Fibroblast of peridontal ligament (primary cell): ENCODE measurements around the gene CDK5.

Source experiments
- DNase-seq: peaks from one replicate; pipeline ENCODE4 v3.0.0-alpha.2; 2010; ENCODE audit errors: extremely low read depth

The CDK5 gene

GRCh38 chr7:151057506-151057988, at the start of gene CDK5:
CDK5 (minus strand) TSS chr7:151057897; CDS start chr7:151057848, 49 bp downstream.
- no peak for DNase-seq

GRCh38 chr7:151104411-151105235, 46.9 kb upstream of the CDK5 start:
- DNase-seq = peak; percentile 90

GRCh38 chr7:151103973-151104372, 46.3 kb upstream of the CDK5 start:
- DNase-seq = no peak

- DNase-seq = no peak
Observed at GRCh38 chr7:151102991-151103390, 45.3 kb upstream of the CDK5 start.

GRCh38 chr7:151101621-151102396, 44.1 kb upstream of the CDK5 start:
- no peak for DNase-seq

- no peak for DNase-seq
Observed at GRCh38 chr7:151100921-151101320, 43.2 kb upstream of the CDK5 start.

GRCh38 chr7:151099486-151100211, 42.0 kb upstream of the CDK5 start:
- DNase-seq = no peak

- no peak for DNase-seq
Observed at GRCh38 chr7:151095828-151096475, 38.3 kb upstream of the CDK5 start.

GRCh38 chr7:151095123-151095797, 37.6 kb upstream of the CDK5 start:
- no peak for DNase-seq

- DNase-seq = no peak
Observed at GRCh38 chr7:151094675-151095074, 37.0 kb upstream of the CDK5 start.

- no peak for DNase-seq
Observed at GRCh38 chr7:151093748-151094147, 36.1 kb upstream of the CDK5 start.

GRCh38 chr7:151091988-151092387, 34.3 kb upstream of the CDK5 start:
- no peak for DNase-seq

- no peak for DNase-seq
Observed at GRCh38 chr7:151091431-151091830, 33.7 kb upstream of the CDK5 start.

- no peak for DNase-seq
Observed at GRCh38 chr7:151091003-151091402, 33.3 kb upstream of the CDK5 start.

- no peak for DNase-seq
Observed at GRCh38 chr7:151089893-151090730, 32.4 kb upstream of the CDK5 start.

GRCh38 chr7:151088856-151089699, 31.4 kb upstream of the CDK5 start:
- DNase-seq = peak; percentile 52

GRCh38 chr7:151088019-151088855, 30.5 kb upstream of the CDK5 start:
- DNase-seq = no peak
